Stimulated activated CD4-positive, alpha-beta T cell treated with anti-CD3 and anti-CD28 coated beads, Interleukin-4, amount 100 ng/mL, for 48 hours (primary cell): ENCODE data around the gene LAMA3.

ENCODE experiments used
- DNase-seq, 2 donors: peaks; one replicate each; pipeline ENCODE4 v3.0.0-alpha.2; 2020; ENCODE audit warnings: low read depth in 2 of 2

The LAMA3 gene

GRCh38 chr18:23875966-23876895, 187.0 kb downstream of the LAMA3 start:
- no peak for DNase-seq

- DNase-seq, result no peak
These were observed 187.7 kb downstream of the LAMA3 start for GRCh38 chr18:23876921-23877320.

- DNase-seq, result no peak
These were observed 188.1 kb downstream of the LAMA3 start for GRCh38 chr18:23877371-23877770.

GRCh38 chr18:23878336-23878900, 189.2 kb downstream of the LAMA3 start:
- DNase-seq, result no peak

- DNase-seq, result no peak
These were observed 189.9 kb downstream of the LAMA3 start for GRCh38 chr18:23879126-23879525.

GRCh38 chr18:23879544-23879943, 190.3 kb downstream of the LAMA3 start:
- DNase-seq, result no peak

GRCh38 chr18:23879966-23880565, 190.8 kb downstream of the LAMA3 start:
- no peak for DNase-seq

GRCh38 chr18:23880931-23881617, 191.8 kb downstream of the LAMA3 start:
- no peak for DNase-seq

- DNase-seq, result no peak
These were observed 192.5 kb downstream of the LAMA3 start for GRCh38 chr18:23881778-23882177.

GRCh38 chr18:23882616-23883276, 193.5 kb downstream of the LAMA3 start:
- DNase-seq, result no peak

- DNase-seq, result no peak
These were observed 194.1 kb downstream of the LAMA3 start for GRCh38 chr18:23883277-23883790.

GRCh38 chr18:23884681-23885375, 195.6 kb downstream of the LAMA3 start:
- no peak for DNase-seq

- no peak for DNase-seq
These were observed 196.5 kb downstream of the LAMA3 start for GRCh38 chr18:23885750-23886149.

GRCh38 chr18:23887035-23887434, 197.8 kb downstream of the LAMA3 start:
- no peak for DNase-seq

GRCh38 chr18:23887493-23887892, 198.2 kb downstream of the LAMA3 start:
- no peak for DNase-seq

GRCh38 chr18:23888881-23889280, 199.6 kb downstream of the LAMA3 start:
- DNase-seq, result no peak

- no peak for DNase-seq
These were observed 200.7 kb downstream of the LAMA3 start for GRCh38 chr18:23889907-23890306.

- no peak for DNase-seq
These were observed 201.3 kb downstream of the LAMA3 start for GRCh38 chr18:23890589-23890988.

- no peak for DNase-seq
These were observed 204.4 kb downstream of the LAMA3 start for GRCh38 chr18:23893653-23894052.

- DNase-seq, result no peak
These were observed 205.5 kb downstream of the LAMA3 start for GRCh38 chr18:23894661-23895175.

GRCh38 chr18:23897291-23897690, 208.0 kb downstream of the LAMA3 start:
- no peak for DNase-seq
